ENCODE results near the gene DDX1. TPM values are rescaled to one million over a fixed set of nuclear protein-coding genes. Genes with fewer than 3 reads are reported as not detected.

Gene DDX1
- total RNA-seq, 2 donors from 2014 or later = 89.2 to 91.6 TPM

- DNase-seq (ENCODE audit: low spot score) (no peak), ATAC-seq (no peak)
- H3K4me1 Mint-ChIP-seq (ENCODE audit: low read depth in 2 of 2) = peaks cover 18 to 21% of the 10 kb centered on the region in 2 donors
- H3K9me3 Mint-ChIP-seq = no peaks in the 10 kb centered on the region
- no peak overlapping the region for H3K27ac Mint-ChIP-seq
- no peaks in the 10 kb centered on the region for H3K27me3 Mint-ChIP-seq
- H3K36me3 Mint-ChIP-seq = peaks cover 23% of the 10 kb centered on the region
- no peak overlapping the region for H3K4me3 Mint-ChIP-seq
These were observed 3.8 kb downstream of the DDX1 start for GRCh38 chr2:15595342-15595905.

DNA sequence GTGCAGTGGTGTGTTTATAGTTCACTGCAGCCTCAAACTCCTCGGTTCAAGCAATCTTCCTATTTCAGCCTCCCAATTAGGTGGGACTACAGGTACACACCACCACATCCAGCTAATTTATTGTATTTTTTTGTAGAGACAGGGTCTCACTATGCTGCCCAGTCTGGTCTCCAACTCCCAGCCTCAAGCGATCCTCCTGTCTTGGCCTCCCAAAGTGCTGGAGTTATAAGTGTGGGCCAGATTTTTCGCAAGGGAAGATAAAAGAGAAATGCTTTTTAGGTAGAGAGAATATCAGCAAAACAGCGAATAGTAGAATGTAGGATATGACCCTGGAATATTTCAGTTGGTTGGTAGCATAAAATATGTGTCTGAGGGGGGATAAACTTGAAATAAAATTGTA lies 4.3 kb downstream of the DDX1 start:
- Mint-ChIP-seq H3K4me1 (ENCODE audit: low read depth in 2 of 2) (peaks cover 17 to 20% of the 10 kb centered on the region in 2 donors), H3K27me3 (no peaks in the 10 kb centered on the region), H3K4me3 (no peak overlapping the region), H3K27ac (no peak overlapping the region), H3K36me3 (peaks cover 28% of the 10 kb centered on the region), H3K9me3 (no peaks in the 10 kb centered on the region)
- DNase-seq (ENCODE audit: low spot score) (no peak), ATAC-seq (no peak)

DNA sequence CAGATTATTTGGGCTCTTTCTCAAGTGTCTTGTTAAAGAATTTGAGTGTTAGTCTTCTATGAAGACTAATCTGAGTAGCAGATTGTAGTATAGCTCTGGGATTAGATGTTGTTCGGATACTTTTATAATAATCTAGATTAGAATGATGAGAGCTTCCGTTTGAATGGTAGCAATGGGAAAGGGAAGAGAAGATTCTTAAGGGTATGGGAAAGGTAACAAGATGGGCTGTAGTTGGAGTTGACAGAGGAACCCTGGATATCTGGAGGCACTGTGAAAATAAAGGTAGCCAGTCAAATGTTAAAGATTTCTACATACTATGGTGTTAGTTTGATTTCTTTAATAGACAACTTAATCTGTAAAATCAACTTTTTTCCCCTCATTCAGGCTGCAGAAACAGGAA lies 4.7 kb downstream of the DDX1 start:
- H3K9me3 Mint-ChIP-seq = no peaks in the 10 kb centered on the region
- peaks cover 31% of the 10 kb centered on the region for H3K36me3 Mint-ChIP-seq
- H3K4me3 Mint-ChIP-seq = no peak overlapping the region
- no peaks in the 10 kb centered on the region for H3K27me3 Mint-ChIP-seq
- DNase-seq (ENCODE audit: low spot score) (no peak), ATAC-seq (no peak)
- H3K4me1 Mint-ChIP-seq (ENCODE audit: low read depth in 2 of 2) = peaks cover 13 to 16% of the 10 kb centered on the region in 2 donors
- no peak overlapping the region for H3K27ac Mint-ChIP-seq

GRCh38 chr2:15596968-15597367 lies 5.3 kb downstream of the DDX1 start:
- Mint-ChIP-seq H3K27me3 (no peaks in the 10 kb centered on the region), H3K36me3 (peaks cover 31% of the 10 kb centered on the region), H3K27ac (no peak overlapping the region), H3K4me1 (ENCODE audit: low read depth in 2 of 2) (peaks cover 10 to 13% of the 10 kb centered on the region in 2 donors), H3K4me3 (no peak overlapping the region), H3K9me3 (no peaks in the 10 kb centered on the region)
- no peak for DNase-seq (ENCODE audit: low spot score)
- no peak for ATAC-seq

DNA sequence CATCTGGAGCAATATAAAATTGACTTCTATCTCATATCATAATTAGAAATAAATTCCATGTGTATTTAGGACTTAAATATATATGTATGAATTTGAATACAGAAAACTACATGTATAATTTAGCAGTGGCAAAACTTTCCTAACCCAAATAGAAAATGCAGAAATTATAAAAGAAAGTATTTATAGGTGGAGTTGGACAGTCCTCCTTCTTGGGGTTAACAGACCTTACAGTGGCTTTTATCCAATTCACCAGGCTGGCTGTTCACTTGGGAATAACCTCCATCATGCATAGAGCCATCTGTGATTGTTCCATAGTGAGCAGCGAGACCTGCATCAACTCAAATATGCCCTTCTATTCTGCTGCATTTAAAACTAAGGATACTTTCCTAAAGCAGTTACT lies 8.3 kb downstream of the DDX1 start:
- H3K4me3 Mint-ChIP-seq = no peak overlapping the region
- H3K27ac Mint-ChIP-seq = no peak overlapping the region
- DNase-seq (ENCODE audit: low spot score) (no peak), ATAC-seq (no peak)
- no peaks in the 10 kb centered on the region for H3K27me3 Mint-ChIP-seq
- no peaks in the 10 kb centered on the region for H3K9me3 Mint-ChIP-seq
- peaks cover 52% of the 10 kb centered on the region for H3K36me3 Mint-ChIP-seq
- H3K4me1 Mint-ChIP-seq (ENCODE audit: low read depth in 2 of 2) = peaks cover 0 to 5% of the 10 kb centered on the region in 2 donors

DNA sequence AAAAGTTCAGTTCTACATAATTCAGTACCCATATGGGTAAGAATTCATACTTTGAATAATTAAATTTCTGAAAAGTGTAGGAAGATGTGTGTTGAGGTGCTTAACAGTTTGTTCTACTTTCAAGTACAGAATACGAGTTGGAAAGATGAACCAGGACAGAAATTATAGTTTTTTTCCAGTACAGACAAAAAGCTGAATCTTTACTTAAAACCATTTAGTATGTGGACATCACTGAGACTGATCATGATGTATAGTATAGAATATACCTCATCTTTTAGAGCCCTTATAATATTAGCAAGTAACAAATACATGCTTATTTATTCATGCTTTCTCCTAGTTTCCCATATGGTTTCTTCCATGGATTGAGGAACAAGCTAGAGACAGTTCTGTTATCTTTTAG lies 10.0 kb downstream of the DDX1 start:
- Mint-ChIP-seq H3K4me1 (ENCODE audit: low read depth in 2 of 2) (peaks cover 0 to 5% of the 10 kb centered on the region in 2 donors), H3K36me3 (peaks cover 53% of the 10 kb centered on the region), H3K27ac (no peak overlapping the region), H3K27me3 (no peaks in the 10 kb centered on the region), H3K9me3 (no peaks in the 10 kb centered on the region), H3K4me3 (no peak overlapping the region)
- DNase-seq (ENCODE audit: low spot score) (no peak), ATAC-seq (no peak)

DNA sequence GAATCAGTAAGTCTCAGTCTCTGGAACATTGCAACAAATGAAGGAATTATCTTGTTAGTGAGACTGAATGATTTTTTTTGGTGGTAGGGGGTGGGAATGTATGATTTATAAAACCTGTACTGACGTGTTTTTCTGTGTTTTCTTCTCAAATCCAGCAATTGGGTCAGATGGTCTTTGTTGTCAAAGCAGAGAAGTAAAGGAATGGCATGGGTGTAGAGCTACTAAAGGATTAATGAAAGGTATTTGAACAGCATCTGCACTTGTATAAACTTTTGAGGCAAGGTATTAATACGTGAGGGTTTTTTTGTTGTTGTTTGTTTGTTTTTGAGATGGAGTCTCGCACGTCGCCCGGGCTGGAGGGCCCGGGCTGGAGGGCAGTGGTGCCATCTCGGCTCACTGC lies 10.7 kb downstream of the DDX1 start:
- no peak for DNase-seq (ENCODE audit: low spot score)
- Mint-ChIP-seq H3K27ac (no peak overlapping the region), H3K9me3 (no peaks in the 10 kb centered on the region), H3K27me3 (no peaks in the 10 kb centered on the region), H3K4me1 (ENCODE audit: low read depth in 2 of 2) (peaks cover 0 to 5% of the 10 kb centered on the region in 2 donors), H3K4me3 (no peak overlapping the region), H3K36me3 (peaks cover 53% of the 10 kb centered on the region)
- ATAC-seq = no peak

- no peaks in the 10 kb centered on the region for H3K9me3 Mint-ChIP-seq
- ATAC-seq (no peak), DNase-seq (ENCODE audit: low spot score) (no peak)
- no peak overlapping the region for H3K27ac Mint-ChIP-seq
- peaks cover 55% of the 10 kb centered on the region for H3K36me3 Mint-ChIP-seq
- no peaks in the 10 kb centered on the region for H3K27me3 Mint-ChIP-seq
- H3K4me1 Mint-ChIP-seq (ENCODE audit: low read depth in 2 of 2) = peaks cover 0 to 4% of the 10 kb centered on the region in 2 donors
- no peak overlapping the region for H3K4me3 Mint-ChIP-seq
These were observed 11.5 kb downstream of the DDX1 start for GRCh38 chr2:15603044-15603765.

GRCh38 chr2:15603948-15604347 lies 12.3 kb downstream of the DDX1 start:
- Mint-ChIP-seq H3K9me3 (no peaks in the 10 kb centered on the region), H3K4me1 (ENCODE audit: low read depth in 2 of 2) (peaks cover 0 to under 1% of the 10 kb centered on the region in 2 donors), H3K4me3 (no peak overlapping the region), H3K27ac (no peak overlapping the region), H3K27me3 (no peaks in the 10 kb centered on the region), H3K36me3 (peaks cover 48% of the 10 kb centered on the region)
- no peak for ATAC-seq
- no peak for DNase-seq (ENCODE audit: low spot score)

DNA sequence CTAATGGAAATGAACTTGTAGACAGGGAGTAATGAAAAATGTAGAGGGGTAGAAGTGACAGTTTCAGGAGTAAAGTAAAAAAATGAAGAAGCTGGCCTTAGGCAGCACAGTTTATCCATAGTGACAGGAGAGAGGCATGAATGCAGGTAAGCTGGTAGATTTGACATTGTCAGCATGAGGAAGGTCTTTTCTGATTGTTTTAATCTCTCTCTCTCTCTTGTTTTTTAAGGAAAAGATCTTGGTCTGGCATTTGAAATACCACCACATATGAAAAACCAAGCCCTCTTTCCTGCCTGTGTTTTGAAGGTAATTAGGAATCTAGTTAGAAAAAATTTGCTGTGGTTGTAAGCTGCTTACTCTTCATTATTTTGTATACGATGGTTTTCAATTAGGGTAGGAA lies 14.1 kb downstream of the DDX1 start:
- Mint-ChIP-seq H3K4me1 (ENCODE audit: low read depth in 2 of 2) (no peaks in the 10 kb centered on the region), H3K27ac (no peak overlapping the region), H3K4me3 (no peak overlapping the region), H3K36me3 (peaks cover 50% of the 10 kb centered on the region), H3K27me3 (no peaks in the 10 kb centered on the region), H3K9me3 (no peaks in the 10 kb centered on the region)
- no peak for ATAC-seq
- DNase-seq (ENCODE audit: low spot score) = no peak

- DNase-seq (ENCODE audit: low spot score) (no peak), ATAC-seq (no peak)
- Mint-ChIP-seq H3K9me3 (no peaks in the 10 kb centered on the region), H3K4me1 (ENCODE audit: low read depth in 2 of 2) (no peaks in the 10 kb centered on the region), H3K4me3 (no peak overlapping the region), H3K27ac (no peak overlapping the region), H3K36me3 (peaks cover 45% of the 10 kb centered on the region), H3K27me3 (no peaks in the 10 kb centered on the region)
These were observed 15.1 kb downstream of the DDX1 start for GRCh38 chr2:15606481-15607441.

- no peak for DNase-seq (ENCODE audit: low spot score)
These were observed 16.2 kb downstream of the DDX1 start for GRCh38 chr2:15607709-15608391.

GRCh38 chr2:15608392-15608761 lies 16.7 kb downstream of the DDX1 start:
- H3K27ac Mint-ChIP-seq = no peak overlapping the region
- H3K9me3 Mint-ChIP-seq = no peaks in the 10 kb centered on the region
- H3K27me3 Mint-ChIP-seq = no peaks in the 10 kb centered on the region
- H3K4me3 Mint-ChIP-seq = no peak overlapping the region
- DNase-seq (ENCODE audit: low spot score) (no peak), ATAC-seq (no peak)
- H3K36me3 Mint-ChIP-seq = peaks cover 36% of the 10 kb centered on the region
- peaks cover 0 to 2% of the 10 kb centered on the region in 2 donors for H3K4me1 Mint-ChIP-seq (ENCODE audit: low read depth in 2 of 2)

More at GRCh38 chr2:15607709-15608391, 16.2 kb downstream of the DDX1 start:
- peaks cover 38% of the 10 kb centered on the region for H3K36me3 Mint-ChIP-seq
- ATAC-seq = no peak
- no peaks in the 10 kb centered on the region for H3K9me3 Mint-ChIP-seq
- H3K4me1 Mint-ChIP-seq (ENCODE audit: low read depth in 2 of 2) = no peaks in the 10 kb centered on the region
- no peaks in the 10 kb centered on the region for H3K27me3 Mint-ChIP-seq
- H3K4me3 Mint-ChIP-seq = no peak overlapping the region
- no peak overlapping the region for H3K27ac Mint-ChIP-seq

Data from natural killer cell treated with Interleukin-12 subunit alpha and Interleukin-12 subunit beta and Interleukin-15 and Interleukin-18, amount 100 ng/mL, for 72 hours (primary cell).